NCI-H510A (cell line): ENCODE results near the gene ENHO.

Source experiments
- DNase-seq: peaks from one replicate; lab custom pipeline; 2025; lab: John Stamatoyannopoulos, UW

The ENHO gene

GRCh38 chr9:34524349-34524748 lies 1.6 kb upstream of the ENHO start:
- no peak for DNase-seq

- DNase-seq, result no peak
Observed at GRCh38 chr9:34522091-34522887, 501 bp downstream of the ENHO start.

GRCh38 chr9:34521406-34522045 lies 1.3 kb downstream of the ENHO start:
- no peak for DNase-seq

GRCh38 chr9:34520505-34521385 lies 2.0 kb downstream of the ENHO start:
- DNase-seq, result no peak

- no peak for DNase-seq
Observed at GRCh38 chr9:34520096-34520495, 2.7 kb downstream of the ENHO start.

- no peak for DNase-seq
Observed at GRCh38 chr9:34519321-34520020, 3.3 kb downstream of the ENHO start.

GRCh38 chr9:34518896-34519295 lies 3.9 kb downstream of the ENHO start:
- no peak for DNase-seq

GRCh38 chr9:34518110-34518616 lies 4.6 kb downstream of the ENHO start:
- no peak for DNase-seq

GRCh38 chr9:34517185-34517584 lies 5.6 kb downstream of the ENHO start:
- DNase-seq, result no peak

- DNase-seq, result no peak
Observed at GRCh38 chr9:34515959-34516358, 6.8 kb downstream of the ENHO start.

GRCh38 chr9:34514816-34515215 lies 8.0 kb downstream of the ENHO start:
- DNase-seq, result no peak

GRCh38 chr9:34514401-34514800 lies 8.4 kb downstream of the ENHO start:
- no peak for DNase-seq

GRCh38 chr9:34513567-34514214 lies 9.1 kb downstream of the ENHO start:
- DNase-seq, result no peak

GRCh38 chr9:34512131-34513078 lies 10.4 kb downstream of the ENHO start:
- no peak for DNase-seq

GRCh38 chr9:34510497-34511468 lies 12.0 kb downstream of the ENHO start:
- no peak for DNase-seq

GRCh38 chr9:34508951-34509350 lies 13.8 kb downstream of the ENHO start:
- no peak for DNase-seq

GRCh38 chr9:34508463-34508862 lies 14.3 kb downstream of the ENHO start:
- no peak for DNase-seq

- no peak for DNase-seq
Observed at GRCh38 chr9:34507966-34508365, 14.8 kb downstream of the ENHO start.

GRCh38 chr9:34507556-34507955 lies 15.2 kb downstream of the ENHO start:
- no peak for DNase-seq
